ENCODE results near the gene COL4A5.

DNA sequence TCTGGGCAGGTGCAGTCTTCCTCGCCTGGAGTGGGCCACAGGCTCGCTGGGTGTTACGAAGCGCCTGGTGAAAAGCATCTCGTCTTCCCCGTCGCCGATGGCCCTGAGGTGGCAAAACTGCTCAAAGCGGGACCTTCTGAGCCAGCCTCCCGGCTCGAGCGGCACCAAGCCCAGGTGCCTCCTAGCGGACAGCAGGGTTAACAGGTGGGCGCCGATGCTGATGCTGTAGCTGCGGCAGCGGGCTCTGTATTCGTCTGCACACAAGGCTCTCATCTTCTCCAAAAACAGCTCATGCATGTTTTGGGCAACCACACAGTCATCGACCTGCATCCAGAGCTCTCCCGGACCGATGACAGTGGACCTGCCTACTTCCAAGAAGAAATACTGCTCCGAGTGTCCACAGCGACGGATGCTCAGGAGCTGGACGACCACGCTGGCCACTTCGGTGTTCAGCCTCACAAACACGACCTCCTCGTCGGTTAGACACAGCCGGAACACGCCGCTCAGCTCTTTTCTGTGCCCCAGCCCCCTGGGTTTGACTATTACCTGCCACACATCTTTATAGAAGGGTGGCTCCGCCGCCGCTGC, 295.5 kb downstream of the COL4A5 start:
- TF ChIP-seq, protein P1, sequence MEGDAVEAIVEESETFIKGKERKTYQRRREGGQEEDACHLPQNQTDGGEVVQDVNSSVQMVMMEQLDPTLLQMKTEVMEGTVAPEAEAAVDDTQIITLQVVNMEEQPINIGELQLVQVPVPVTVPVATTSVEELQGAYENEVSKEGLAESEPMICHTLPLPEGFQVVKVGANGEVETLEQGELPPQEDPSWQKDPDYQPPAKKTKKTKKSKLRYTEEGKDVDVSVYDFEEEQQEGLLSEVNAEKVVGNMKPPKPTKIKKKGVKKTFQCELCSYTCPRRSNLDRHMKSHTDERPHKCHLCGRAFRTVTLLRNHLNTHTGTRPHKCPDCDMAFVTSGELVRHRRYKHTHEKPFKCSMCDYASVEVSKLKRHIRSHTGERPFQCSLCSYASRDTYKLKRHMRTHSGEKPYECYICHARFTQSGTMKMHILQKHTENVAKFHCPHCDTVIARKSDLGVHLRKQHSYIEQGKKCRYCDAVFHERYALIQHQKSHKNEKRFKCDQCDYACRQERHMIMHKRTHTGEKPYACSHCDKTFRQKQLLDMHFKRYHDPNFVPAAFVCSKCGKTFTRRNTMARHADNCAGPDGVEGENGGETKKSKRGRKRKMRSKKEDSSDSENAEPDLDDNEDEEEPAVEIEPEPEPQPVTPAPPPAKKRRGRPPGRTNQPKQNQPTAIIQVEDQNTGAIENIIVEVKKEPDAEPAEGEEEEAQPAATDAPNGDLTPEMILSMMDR (IDR thresholded peaks at IDR 0.05; ENCODE audit: poor library complexity), result peak; percentile 9
- no peak for TF ChIP-seq EZH2 (IDR thresholded peaks at IDR 0.05; ENCODE audit: borderline replicate concordance)
- TF ChIP-seq EZH2phosphoT487 (IDR thresholded peaks at IDR 0.05; ENCODE audit: low read depth, severe bottlenecking, unreplicated experiment), result no peak
